Measurements from ENCODE around the gene CPN2. TPM values are rescaled to one million over a fixed set of nuclear protein-coding genes. Genes with fewer than 3 reads are reported as not detected.

Gene CPN2
- total RNA-seq, 1 donor from 2014 or later, result 0.35 TPM

DNA sequence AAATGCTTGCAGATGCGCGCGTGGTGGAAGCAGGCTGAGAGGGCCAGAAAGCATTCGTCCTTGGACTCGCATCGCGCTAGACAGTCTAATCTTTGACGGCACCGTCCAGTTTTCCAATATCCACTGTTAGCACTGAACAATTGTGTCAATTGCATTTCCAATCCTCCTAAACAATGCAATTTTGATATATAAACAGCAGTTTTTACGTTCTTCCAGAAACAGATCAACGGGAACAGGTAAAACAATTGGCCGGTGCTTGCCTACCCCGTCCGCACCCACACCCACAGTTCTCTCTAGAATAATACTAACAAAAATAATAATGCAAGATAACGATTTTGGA lies 17.2 kb downstream of the CPN2 start:
- intact Hi-C loops (cut with DNase I), result loop anchor here (5.0 to 10.0 kb wide), 4 partner anchors 63 to 669 kb away; partner anchors contain the start of gene GP5

DNA sequence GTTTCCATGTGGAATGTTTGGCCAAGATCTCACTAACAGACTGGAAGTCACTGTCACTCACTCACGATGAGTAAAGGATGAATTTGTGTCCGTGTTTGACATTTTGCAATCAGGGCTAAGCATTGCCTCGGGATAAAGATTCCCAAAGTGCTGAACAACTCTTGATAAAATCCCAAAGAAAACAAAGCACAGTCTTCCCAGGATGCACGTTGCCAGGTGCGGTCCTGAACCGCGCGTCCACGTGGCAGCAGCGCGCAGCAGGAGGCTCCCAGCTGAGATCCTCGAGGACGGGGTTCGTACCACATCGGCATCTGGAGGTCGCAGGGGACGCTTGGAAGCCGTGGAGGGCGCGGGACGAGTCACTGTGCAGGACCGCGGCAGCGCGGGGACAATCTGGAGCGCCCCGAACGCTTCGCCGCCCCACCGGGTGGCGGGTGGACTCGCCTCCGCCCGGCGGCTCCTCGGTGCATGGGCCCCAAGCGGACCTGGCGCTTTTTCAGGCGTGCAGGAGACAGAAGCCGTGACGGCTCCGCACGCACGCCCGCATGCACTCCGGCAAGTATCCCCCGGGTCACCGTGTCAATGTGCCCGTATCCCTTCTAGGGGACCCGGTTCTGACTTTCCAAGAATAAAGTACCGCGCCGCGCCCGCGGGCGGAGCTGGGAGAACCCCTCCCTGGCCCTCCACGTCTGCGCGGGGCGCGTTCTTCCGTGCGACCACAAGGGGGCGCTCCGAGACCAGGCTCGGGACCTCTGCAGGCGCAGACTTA lies 17.7 kb downstream of the CPN2 start:
- peak; percentile 93 for DNase-seq (ENCODE audit: low spot score)
- intact Hi-C loops (cut with DNase I), result loop anchor here (5.0 to 10.0 kb wide), 4 partner anchors 64 to 669 kb away; partner anchors contain the start of gene GP5

More for the DNA sequence above, 17.2 kb downstream of the CPN2 start:
- DNase-seq (ENCODE audit: low spot score), result no peak

DNA sequence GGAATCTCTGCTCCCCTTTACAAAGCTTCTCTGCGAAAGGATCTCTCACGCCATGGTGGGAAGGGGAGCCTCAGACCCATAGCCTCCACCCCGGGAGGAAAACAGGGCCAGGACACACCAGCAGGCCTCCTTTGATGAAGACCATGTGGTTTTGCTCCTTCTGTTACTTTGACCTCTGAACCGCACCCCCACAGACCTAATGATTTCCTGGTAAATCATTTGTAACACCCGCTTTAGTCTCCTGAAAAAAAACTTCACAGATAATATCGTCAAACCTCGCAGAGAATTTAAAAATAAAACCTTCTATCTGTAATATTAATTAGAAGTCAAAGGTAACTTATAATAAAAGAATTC lies 18.3 kb downstream of the CPN2 start:
- intact Hi-C loops (cut with DNase I), result loop anchor here (5.0 to 10.0 kb wide), 4 partner anchors 64 to 668 kb away; partner anchors contain the start of gene GP5

DNA sequence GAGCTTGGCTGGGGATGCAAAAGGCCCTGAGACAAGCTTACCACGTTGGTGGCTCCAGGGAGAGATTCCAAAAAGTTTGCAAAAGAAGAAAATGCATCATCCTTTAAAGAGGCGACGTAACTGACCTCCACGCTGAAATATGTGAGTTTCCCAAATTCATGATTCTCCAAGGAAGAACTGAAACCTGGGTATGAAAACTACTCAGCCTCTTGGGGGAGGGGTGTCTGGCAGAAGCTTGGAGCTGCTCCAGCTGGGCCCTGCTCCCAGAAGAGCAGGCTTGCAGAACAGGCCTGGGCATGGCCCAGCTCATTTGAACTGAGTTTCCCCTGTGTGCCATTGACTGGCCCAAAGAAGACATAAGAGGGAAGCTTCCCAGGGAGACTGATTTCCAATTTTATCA lies 20.5 kb downstream of the CPN2 start:
- intact Hi-C loops (cut with DNase I), result loop anchor here (5.0 to 10.0 kb wide), 4 partner anchors 67 to 666 kb away; partner anchors contain the start of gene GP5
- DNase-seq (ENCODE audit: low spot score), result no peak

More for the DNA sequence above, 18.3 kb downstream of the CPN2 start:
- DNase-seq (ENCODE audit: low spot score), result no peak

DNA sequence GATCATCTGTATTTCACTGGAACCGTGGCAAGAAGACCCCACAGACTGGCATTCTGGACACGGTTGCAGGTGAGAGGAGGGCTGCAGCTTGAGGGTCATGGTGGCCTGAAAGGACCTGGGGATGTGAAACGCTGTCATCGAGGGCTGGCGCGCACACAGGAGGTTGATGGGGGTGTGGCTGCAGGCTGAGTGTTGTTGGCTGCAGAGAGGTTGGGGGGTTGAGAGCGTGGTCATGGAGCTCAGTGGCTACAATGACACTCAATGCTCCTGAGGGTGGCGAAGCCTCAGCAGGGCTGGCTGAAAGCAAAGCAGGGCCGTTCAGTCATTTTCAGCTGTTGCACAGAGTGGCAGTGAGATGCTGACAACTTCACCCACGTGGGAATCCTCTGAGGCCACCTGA lies 21.0 kb downstream of the CPN2 start:
- intact Hi-C loops (cut with DNase I), result loop anchor here (5.0 to 10.0 kb wide), 4 partner anchors 67 to 665 kb away; partner anchors contain the start of gene GP5
- DNase-seq (ENCODE audit: low spot score), result no peak

DNA sequence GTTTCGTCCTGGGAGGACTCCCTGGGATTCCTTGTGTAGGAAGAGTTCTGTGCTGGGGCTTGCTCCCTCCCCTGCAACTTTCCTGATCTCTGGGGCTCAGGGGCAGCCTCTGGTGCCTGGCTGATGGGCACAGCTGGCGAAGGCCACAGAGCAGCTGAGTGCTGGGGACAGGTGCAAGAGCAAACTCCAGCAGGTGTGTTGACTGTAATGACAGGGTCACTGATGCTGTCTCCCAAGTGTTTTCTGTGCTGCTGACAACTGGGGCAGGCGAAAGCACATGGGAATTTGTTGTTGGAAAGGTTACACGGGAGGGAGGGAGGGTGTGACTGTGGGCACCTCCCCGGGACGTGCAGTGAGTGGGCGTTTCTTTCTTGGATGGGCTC lies 21.6 kb downstream of the CPN2 start:
- intact Hi-C loops (cut with DNase I), result no loop called here
- DNase-seq (ENCODE audit: low spot score), result no peak

DNA sequence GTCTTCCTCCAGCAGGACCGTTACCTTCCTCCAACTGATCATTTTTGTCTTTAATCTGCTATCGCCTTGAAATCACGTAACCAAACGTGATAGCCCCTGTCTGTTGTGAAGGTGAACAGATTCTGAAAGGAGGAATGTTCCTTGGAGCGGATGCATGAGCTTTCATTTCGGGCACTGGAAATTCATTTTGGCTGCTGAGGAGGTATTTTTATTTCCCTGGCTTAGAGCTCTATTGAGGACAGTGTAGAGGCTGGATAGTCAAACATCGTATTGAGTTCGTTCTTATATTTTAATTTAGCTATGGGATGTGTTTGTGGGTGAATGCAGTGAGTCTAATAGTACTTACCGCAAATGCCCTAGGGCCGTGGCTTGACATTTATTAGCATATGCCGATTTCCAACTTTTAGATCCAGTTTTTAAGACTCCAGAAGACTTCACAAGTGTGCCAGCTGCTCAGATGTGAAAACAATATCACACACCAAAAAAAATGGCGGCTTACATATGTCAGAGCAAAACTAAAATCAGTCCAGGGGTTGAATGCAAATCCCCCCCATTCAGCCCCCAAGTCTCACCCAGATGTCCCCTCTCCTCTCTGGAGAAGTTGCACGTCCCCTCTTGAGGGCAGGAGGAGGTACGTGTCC lies 22.1 kb downstream of the CPN2 start:
- intact Hi-C loops (cut with DNase I), result no loop called here
- no peak for DNase-seq (ENCODE audit: low spot score)

DNA sequence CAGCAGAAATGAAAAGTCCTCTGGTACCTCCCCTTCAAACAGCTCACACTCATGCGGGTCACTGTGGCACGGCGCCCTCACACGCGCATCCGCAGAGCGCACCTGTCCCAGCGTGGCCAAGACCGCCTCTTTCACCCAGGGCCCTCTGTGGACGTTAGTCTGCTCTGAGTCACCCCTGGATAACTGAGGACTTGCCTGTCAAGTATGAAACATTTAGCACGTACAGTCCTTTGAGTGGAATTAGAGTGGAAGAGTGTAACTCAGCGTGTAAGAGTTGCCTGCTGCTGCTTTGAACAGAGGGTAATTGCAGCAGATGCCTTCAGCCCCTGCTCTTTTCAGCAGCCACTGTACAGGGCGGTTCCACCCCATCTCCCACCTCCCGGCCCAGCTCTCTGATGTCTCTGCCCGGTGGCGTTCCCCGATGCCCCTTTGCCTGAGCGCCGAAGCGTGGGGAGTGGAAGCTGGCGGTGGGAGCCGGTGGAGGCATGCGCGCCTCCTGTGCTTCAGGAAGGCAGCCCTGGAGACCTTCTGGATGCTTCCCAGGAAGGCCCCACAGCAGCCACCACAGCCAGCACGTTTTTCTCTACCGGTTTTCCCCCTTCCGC lies 23.0 kb downstream of the CPN2 start:
- intact Hi-C loops (cut with DNase I), result no loop called here
- DNase-seq (ENCODE audit: low spot score), result no peak

DNA sequence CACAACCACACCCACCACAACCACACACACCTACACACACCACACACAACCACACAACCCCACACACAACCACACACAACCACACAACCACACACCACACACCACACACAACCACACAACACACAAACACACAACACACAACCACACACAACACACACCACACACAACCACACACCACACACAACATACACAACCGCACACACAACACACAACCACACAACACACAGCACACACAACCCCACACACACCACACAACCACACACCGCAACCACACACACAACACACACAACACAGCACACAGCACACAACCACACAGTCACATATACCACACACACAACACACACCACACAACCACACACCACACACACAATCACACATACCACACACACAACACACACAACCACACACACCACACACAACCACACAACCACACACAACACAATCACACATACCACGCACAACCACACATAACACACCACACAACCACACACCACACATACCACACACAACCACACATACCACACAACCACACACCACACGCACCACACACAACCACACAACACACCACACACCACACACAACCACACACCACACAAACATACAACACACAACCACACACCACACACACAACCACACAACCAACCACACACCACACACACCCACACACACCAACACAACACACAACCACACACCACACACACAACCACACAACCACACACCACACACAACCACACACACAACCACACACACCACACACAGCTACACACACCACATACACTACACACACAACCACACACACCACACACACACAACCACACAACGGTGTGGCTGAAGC lies 23.7 kb downstream of the CPN2 start:
- no peak for DNase-seq (ENCODE audit: low spot score)
- intact Hi-C loops (cut with DNase I), result no loop called here

DNA sequence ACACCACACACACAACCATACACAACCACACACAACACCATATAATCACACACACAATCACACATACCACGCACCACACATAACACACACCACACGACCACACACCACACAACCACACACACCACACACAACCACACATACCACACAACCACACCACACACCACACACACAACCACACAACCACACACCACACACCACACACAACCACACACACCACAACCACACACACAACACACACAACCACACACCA lies 24.2 kb downstream of the CPN2 start:
- intact Hi-C loops (cut with DNase I), result no loop called here
- no peak for DNase-seq (ENCODE audit: low spot score)

DNA sequence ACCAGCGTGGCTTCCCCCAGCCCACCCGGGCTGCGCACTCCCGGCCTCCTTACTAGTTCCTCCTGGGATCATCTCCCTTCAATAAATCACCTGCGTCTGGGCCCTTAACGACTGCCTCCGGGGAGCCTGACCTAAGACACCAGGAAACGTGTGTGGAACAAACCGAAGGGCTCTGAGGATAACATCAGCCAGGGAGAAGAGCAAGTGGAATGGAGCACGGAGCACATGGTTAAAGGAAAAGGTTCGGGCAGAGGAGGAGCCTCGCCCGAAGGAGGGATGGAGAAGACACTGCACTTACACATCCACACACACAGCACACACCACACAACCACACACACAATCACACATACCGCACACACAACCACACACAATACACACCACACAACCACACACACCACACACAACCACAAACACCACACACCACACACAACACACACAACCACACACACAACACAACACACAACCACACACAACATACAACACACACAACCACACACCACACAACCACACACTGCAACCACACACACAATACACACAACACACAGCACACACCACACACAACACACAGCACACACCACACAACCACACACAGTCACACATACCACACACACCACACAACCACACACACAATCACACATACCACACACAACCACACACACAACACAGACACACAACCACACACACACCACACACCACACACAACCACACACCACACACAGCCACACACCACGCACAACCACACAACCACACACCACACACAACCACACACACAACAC lies 24.7 kb downstream of the CPN2 start:
- DNase-seq (ENCODE audit: low spot score), result no peak
- intact Hi-C loops (cut with DNase I), result no loop called here

DNA sequence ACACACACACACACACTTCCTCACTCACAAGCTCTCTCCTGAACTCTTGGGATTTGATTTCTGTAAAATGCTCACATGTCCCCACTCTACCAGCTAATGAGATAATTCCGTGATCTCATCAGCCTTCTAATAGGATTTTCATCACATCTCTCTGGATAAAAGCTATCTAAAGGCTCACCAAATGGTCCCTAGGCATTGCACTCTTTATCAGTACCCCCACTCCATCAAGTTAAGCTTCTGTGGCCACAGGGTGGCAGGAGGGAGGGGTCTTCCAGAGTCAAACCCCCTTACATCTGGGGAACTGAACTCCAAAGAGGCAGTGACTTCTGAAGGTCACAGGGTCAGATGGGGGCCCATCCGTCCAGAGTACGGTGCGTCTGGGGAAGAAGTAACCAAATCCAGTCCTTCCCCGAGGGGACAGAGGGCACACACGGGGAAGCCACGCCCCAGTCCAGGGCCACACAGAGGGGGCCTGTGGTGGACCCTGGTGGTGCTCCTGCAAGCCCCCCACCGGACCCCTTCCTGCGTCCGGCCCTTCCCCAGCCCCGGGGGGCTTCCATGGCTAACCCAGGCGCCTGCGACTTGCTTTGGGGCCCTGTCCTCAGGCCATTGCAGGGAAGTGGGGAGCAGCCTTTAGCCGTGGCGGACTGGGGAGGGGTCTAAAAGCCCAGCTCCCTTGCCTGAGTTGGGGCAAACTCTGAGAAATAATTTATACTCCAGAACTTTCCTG lies 25.5 kb downstream of the CPN2 start:
- intact Hi-C loops (cut with DNase I), result no loop called here
- DNase-seq (ENCODE audit: low spot score), result no peak

DNA sequence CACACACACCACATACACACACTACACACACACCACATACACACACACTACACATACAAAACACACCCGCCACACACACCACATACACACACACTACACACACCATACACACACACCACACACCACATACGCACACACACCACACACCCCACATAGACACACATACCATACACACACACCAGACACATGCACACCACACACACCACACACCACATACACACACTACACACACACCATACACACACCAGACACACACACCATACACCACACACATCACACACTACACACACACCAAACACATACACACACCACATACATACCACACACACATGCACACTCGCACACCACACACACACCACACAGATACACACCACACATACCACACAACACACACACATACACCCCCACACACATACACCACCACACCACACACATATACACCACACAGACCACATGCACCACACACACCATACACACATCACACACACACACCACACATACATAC lies 26.3 kb downstream of the CPN2 start:
- no peak for DNase-seq (ENCODE audit: low spot score)
- intact Hi-C loops (cut with DNase I), result no loop called here

DNA sequence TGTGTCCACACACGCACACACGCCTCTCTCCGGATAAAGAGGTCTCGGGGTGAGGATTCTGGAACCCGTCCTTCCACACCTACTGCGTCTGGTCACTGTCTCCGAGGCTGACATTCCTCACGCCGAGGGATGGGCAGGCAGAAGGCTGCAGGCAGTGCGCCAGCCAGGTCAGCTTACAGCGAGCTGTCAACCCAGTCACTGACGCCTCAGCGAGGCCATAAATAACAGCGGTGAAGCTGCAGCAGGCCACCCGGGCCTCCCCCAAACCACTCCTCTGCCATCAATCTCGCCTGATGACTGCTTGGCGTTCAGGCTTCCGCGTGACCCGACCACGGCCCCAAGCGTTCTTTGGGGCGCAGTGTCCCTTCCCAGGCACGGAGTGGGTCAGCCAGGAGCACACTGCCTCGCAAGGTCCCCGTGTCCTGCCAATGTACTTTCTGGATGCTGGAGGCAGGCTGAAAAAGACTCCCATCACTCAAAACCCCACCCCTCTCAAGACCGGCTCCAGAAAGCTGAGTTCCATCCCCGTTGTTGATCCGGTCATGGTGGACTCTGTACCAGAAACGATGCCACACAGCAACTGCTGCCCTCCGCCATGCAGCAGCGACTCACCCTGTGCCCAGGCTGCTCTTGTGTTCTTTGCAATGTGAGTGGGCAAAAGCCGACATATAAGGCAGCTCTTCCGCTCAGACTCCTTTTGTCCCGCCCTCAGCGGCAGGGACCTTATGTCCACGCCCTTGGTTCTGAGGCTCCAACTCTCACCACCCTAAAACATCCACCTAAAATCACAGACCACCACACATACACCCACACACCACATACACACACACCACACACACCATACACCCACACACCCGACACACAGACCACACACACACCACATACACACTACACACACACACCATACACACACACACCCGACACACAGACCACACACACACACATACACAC lies 27.1 kb downstream of the CPN2 start:
- DNase-seq (ENCODE audit: low spot score), result peak; percentile 94
- intact Hi-C loops (cut with DNase I), result loop anchor here (1.0 to 2.0 kb wide), 2 partner anchors 53 to 253 kb away; no protein-coding TSS in a partner anchor

DNA sequence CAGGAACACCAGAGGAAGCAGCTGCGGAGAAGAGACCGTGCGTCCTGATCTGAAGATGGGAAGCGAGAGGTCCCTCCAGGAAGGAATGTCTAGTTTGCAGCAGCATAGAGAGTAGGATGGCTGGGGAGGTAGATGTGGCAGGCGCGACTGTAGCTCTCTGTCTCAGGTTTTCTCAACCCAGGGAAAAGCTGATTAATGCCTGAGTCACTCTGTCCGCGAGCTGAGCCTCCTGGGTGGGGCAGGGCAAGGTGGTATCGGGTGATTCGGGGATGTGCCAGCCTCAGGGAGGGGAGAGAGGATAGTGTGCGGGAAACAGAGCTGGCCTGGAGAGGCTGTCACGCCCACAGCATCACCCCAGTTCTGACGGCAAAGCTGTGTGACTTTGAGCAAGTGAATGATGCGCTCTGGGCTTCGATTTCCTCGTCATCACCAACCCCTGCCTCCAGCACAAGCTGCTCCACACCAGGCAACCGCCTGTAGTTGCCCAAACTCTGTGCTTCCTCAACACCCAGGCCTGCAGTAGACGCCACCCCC lies 28.4 kb downstream of the CPN2 start:
- intact Hi-C loops (cut with DNase I), result loop anchor here (1.0 to 2.0 kb wide), 2 partner anchors 51 to 252 kb away; no protein-coding TSS in a partner anchor
- DNase-seq (ENCODE audit: low spot score), result no peak

DNA sequence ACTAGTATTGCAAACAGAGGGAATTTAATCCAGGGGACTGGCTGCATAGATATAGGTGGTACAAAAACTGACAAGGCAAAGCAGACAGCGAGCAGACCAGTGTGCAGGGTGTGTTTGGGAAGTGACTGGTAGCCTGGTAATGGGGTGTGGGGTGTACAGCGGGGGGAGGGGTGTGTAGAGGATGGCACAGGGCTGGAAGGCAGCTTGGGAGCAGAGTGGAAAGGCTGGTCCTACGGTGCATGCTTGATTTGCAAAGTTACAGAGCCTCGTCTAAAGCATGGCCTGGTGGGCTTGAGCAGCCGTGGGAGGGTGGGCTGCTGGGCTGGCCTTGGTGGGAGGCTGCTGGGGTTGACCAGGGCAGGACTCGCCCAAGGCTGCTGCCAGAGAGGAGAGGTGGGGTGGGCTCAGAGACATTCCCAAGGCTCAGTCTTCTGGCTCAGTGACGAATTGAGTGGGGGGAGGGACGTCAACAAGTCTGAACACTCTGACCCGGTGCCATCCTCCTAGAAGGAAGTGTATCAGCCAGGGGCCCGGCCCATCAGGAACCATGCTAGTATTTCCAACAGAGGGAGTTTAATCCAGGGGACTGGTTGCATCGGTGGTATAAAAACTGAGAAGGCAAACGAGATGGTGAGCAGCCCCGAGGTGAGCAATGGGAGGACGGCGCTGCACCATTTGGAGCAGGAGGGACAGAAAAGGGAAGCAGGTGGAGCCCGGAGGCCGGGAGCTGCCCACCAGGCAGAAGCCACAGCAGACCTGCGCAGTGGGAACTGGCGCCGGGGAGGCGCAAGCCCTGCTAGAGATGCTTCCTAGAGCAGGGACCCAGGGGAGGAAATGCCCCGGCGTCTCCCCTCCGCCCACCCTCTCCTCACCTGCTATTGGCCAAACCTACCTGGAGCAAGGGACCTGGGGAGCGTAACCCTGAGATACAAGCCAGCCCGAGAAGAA lies 29.2 kb downstream of the CPN2 start:
- no peak for DNase-seq (ENCODE audit: low spot score)
- intact Hi-C loops (cut with DNase I), result loop anchor here (2.0 kb wide), 1 partner anchor 251 kb away; no protein-coding TSS in a partner anchor
